Cerebellar nuclear complex (tissue), 1 donor: Measurements from ENCODE around the gene POLG2.
"Not testable (repeated sequence)": the region's sequence is repeated elsewhere in the genome, so short reads cannot be mapped to it uniquely, and the experiment has no call there.

ENCODE experiments used
- DNase-seq, 2 experiments: peaks; one replicate each; lab custom pipeline; 2025; lab: John Stamatoyannopoulos, UW

Gene POLG2

DNA sequence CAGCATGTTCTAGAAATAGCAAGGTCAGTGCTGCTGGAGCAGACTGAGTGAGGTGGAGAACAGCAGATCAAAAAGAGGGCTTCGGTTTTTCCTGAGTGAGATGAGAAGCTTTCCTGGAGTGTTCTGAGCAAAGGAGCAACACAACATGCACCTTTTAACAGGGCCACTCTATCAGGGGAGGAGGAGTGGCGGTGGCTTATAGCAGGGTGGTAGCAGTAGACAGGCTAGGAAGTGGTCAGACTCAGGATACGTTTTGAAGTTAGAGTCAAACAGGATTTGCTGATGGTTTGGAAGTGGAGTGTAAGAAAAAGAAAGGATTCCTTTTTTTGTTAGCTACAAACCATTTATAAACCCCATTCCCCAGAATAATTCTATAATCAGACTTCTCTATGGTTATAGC lies 12.5 kb downstream of the POLG2 start:
- no peak for DNase-seq

- DNase-seq = no peak
These were observed 15.9 kb downstream of the POLG2 start for GRCh38 chr17:64480951-64481350.

GRCh38 chr17:64477849-64478248 lies 19.0 kb downstream of the POLG2 start:
- no peak for DNase-seq

- no peak for DNase-seq
These were observed 24.3 kb downstream of the POLG2 start for GRCh38 chr17:64472564-64472963.

GRCh38 chr17:64471440-64471839 lies 25.4 kb downstream of the POLG2 start:
- no peak for DNase-seq

- DNase-seq = no peak
These were observed 26.2 kb downstream of the POLG2 start for GRCh38 chr17:64470625-64471024.

- DNase-seq = not testable (repeated sequence)
These were observed 30.0 kb downstream of the POLG2 start for GRCh38 chr17:64466834-64467233.

- no peak for DNase-seq
These were observed 30.7 kb downstream of the POLG2 start for GRCh38 chr17:64466019-64466735.

- DNase-seq = no peak
These were observed 35.1 kb downstream of the POLG2 start for GRCh38 chr17:64461788-64462187.

DNA sequence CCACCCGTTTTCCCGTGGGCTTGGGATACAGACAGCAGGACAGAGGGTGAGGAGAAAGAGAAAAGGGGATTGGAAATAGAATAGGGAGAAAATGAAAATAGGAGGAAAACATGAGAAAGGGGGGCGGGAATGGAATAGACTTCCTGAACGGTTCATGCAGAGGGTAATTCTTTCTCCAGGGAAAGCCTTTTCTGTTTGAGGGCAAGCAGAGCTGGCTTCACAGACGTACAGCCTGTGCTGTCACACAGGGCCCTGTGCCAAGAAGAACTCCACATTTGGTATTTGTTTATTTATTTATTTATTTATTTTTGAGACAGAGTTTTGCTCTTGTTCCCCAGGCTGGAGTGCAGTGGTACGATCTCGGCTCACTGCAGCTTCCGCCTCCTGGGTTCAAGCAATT lies 35.9 kb downstream of the POLG2 start:
- DNase-seq = no peak

DNA sequence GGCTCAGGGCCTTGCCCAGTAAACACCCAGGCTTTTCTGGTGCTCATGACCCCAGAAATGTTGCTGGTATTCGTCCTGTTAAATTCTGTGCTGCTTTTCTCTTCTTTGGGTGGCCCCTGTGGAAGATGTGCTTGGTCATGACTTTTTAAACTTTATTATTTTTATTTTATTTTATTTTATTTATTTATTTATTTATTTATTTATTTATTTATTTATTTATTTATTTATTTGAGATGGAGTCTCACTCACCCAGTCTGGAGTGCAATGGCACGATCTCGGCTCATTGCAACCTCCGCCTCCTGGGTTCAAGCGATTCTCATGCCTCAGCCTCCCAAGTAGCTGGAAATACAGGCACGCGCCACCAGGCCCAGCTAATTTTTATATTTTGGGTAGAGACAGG lies 37.0 kb downstream of the POLG2 start:
- DNase-seq = not testable (repeated sequence)

- no peak for DNase-seq
These were observed 37.5 kb downstream of the POLG2 start for GRCh38 chr17:64459284-64459747.

DNA sequence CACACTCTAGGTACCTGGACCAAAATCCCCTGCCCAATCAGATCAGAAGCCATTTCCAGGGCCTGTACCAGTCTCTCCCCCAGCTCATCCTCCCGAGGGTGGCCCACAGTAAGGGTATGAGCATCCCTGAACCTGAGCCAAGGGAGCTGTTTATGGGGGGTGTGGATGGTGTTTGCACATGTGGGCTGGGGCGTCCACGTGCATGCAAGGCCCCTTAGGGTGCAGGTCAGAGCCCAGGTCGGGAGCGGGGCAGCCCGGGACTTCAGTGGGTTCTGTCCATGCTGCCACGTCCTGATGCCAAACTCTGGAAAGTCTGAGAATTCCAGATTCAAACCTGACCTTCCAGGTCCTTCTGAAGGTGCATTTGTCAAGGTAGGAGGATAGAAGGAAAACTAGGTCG lies 38.1 kb downstream of the POLG2 start:
- DNase-seq = no peak

DNA sequence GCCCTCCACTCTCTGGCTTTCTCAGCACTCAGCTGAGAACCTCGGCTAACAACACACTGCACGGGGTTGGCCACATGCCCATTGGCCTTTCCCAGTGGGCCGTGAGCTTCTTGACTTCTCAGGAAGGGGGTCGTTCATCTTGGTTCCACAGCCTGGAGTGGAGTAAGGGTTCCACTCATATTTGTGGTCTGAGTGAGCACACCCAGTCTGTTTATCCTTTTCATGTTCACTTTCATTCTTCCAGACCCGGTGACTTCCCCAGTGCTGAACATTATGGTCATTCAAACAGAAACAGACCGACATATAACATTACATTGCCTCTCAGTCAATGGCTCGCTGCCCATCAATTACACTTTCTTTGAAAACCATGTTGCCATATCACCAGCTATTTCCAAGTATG lies 39.7 kb downstream of the POLG2 start:
- DNase-seq = no peak

- DNase-seq = no peak
These were observed 40.6 kb downstream of the POLG2 start for GRCh38 chr17:64455993-64456885.

GRCh38 chr17:64449545-64449944 lies 47.3 kb downstream of the POLG2 start:
- DNase-seq = no peak

DNA sequence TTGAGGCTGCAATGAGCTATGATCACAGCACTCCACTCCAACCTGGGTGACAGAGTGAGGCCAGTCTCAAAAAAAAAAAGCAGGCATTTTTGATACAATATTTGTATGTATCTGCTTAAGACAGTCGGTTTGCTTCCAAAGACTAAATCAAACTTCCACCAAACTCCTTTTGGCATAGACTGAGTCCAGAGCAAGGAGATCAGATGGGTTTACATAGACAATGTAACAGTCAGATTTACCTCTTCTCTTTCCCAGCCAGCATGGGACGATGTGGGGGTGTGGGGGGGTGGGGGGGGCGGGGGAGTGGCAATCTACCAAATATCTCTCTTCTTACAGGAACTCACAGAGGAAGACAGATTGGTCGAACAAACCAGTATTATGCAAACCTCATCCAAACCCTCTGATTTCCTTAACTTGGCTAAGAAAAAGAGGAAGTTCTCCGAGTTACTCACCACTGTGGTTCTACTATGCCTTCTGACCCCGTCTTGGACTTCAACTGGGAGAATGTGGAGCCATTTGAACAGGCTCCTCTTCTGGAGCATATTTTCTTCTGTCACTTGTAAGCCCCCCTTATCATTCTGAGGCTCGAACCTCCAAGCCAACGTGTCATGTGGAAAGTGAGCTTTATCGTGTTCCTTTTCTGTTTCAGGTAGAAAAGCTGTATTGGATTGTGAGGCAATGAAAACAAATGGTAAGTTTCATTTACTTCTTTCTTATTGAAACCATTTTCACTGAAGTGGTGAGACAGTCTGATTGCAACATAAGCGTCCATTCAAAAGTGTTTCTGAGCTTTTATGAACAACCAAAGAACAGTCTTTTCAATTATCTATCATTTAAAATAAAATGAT lies 48.0 kb downstream of the POLG2 start, which contains the start of gene MILR1:
MILR1 (plus strand) TSS at position 451 of the 848 bp plus-strand sequence; CDS start at position 505, 54 bp downstream.
- no peak for DNase-seq

DNA sequence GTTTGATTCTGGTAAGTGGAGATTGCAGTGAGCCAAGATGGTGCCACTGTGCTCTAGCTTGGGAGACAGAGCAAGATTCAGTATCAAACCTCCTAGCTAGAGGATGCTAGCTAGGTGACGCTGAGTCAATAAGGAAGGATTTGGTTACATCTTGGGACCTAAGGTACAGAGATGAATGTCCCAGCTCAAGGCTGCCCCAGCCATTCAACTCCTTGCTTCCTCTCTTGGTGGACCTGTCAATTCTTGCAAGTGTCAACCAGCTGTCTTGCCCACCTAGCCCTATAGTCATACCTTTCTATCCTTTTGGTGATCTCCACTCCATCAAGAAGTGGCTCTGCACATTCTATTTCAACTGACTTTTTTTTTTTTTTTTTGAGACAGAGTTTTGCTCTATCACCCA lies 49.3 kb downstream of the POLG2 start:
- no peak for DNase-seq

- no peak for DNase-seq
These were observed 53.6 kb downstream of the POLG2 start for GRCh38 chr17:64443086-64443760.

DNA sequence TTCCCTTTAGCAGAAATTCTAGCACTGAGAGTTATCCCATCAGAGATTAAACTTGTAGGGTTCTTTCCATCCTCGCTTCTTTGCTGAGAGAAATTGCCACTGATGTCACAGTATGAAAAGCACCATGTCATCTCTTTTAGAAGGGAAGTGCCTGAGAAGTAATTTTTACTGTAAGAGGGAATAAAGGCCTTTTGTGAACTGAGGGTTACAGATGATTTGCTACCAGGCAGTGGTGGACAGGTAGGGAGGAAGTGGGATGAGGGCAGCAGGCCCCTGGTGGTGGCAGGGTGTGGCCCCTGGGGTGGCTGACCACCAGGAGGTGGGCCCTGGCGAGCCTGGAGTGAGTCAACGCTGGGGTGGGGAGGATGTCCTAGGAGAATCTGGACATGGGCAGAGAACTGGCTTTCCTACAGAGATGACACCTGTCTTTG lies 54.3 kb downstream of the POLG2 start:
- DNase-seq = no peak

GRCh38 chr17:64441772-64442540 lies 54.9 kb downstream of the POLG2 start:
- no peak for DNase-seq
